Hypothalamus (tissue), 51 donors: ENCODE data around the gene GPRASP2.
A peak's percentile ranks its signal among the peaks of the same experiment; 100 is the strongest.
"Not testable (repeated sequence)": the region's sequence is repeated elsewhere in the genome, so short reads cannot be mapped to it uniquely, and the experiment has no call there.

Experiments used
- DNase-seq, 51 donors: peaks; one replicate each; lab custom pipeline; 2025; lab: John Stamatoyannopoulos, UW

The GPRASP2 gene

DNA sequence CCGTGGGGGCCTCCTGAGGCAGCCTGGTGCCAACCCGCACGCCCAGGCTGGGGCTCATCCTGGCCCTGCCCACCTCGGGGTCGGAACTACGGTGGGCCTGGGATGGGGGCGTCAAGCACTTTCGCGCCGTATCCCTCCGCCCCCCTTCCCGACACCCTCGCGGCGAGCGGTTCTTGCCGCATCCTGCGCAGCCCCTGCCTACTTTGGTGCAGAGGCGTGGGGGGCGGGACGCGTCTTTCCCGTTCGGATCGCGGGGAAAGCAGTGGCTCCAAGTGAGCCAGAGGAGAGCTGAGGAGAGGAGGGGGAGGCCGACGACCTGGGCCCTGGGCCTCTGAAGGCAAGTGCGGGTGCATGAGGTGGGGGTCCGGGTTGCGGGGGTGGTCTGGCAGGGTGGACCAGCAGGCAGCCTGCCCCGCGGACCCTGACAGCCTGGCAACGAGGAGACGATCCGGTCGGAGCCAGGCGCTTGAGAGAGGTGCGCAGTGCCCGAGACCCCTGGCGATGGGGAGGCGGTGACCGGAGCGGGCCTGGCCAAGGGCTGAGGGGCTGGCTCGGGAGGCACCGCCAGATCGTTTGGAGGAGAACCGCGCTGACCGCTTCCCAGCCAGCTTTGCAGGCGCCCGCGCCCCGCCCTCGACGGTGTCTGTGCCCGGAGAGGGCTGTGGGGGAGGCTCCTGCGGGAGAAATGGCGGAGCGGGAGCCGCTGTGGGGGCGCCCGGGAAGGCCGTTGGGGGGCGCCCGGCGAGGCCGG, at the start of gene GPRASP2:
GPRASP2 (plus strand) TSS at position 233 of the 751 bp plus-strand sequence. CDS start 2,422 bp downstream, outside the sequence.
- peak in 40 of 51 donors; percentile 1 to 51 (median 16) for DNase-seq

DNA sequence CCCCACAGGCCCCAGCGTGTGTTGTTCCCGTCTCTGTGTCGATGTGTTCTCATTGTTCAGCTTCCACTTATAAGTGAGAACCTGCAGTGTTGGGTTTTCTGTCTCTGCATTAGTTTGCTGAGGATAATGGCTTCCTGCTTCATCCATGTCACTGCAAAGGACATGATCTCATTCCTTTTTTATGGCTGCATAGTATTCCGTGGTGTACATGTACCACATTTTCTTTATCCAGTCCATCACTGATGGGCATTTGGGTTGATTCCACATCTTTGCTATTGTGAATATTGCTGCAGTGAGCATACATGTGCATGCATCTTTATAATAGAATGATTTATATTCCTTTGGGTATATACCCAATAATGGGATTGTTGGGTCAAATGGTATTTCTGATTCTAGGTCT, 48.4 kb upstream of the GPRASP2 start:
- DNase-seq, result not testable (repeated sequence)

DNA sequence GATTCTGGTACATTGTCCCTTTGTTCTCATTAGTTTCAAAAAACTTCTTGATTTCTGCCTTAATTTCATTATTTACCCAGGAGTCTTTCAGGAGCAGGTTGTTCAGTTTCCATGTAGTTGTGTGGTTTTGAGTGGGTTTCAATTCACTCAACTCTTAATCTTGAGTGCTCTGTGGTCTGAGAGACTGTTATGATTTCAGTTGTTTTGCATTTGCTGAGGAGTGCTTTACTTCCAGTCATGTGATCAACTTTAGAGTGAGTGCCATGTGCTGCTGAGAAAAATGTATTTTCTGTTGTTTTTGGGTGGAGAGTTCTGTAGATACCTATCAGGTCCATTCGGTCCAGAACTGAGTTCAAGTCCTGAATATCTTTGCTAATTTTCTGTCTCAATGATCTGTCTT, 45.2 kb upstream of the GPRASP2 start:
- DNase-seq, result not testable (repeated sequence)

DNA sequence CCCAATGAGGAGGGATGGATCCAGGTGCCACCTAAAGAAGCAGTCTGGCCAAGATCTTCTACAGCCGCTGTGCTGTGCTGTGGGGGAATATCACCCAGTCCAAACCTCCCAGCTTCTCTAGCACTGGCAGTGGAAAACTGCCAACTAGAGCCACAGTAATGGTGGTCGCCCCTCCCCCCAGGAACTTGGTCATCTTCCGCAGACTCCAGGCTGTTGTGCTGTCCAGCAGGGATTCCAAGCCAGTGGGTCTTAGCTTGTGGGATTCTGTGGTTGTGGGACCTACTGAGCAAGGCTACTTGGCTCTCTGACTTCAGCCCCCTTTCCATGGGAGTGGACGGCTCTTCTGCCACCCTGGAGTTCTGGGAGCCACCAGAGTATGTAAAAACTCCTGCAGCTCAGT, 42.7 kb upstream of the GPRASP2 start:
- no peak for DNase-seq

DNA sequence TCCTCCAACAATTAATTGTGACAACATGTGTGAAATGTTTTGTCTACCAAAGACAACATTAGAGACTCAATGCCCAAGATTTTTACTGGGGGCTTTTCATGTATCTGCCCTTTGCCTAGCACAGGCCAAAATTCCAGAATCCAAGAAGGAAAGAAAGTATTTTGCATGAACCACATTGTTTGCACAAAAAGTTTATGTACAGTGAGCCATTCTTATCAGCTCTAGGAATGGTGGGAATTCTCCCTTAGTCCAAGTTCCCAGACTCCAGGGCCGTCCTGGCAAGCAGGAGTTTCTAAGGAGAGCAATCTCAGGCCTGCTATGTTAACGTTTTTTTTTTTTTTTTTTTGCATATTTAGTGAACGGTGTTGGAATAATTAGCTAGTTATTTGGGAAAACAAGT, 39.4 kb upstream of the GPRASP2 start:
- DNase-seq, result no peak

DNA sequence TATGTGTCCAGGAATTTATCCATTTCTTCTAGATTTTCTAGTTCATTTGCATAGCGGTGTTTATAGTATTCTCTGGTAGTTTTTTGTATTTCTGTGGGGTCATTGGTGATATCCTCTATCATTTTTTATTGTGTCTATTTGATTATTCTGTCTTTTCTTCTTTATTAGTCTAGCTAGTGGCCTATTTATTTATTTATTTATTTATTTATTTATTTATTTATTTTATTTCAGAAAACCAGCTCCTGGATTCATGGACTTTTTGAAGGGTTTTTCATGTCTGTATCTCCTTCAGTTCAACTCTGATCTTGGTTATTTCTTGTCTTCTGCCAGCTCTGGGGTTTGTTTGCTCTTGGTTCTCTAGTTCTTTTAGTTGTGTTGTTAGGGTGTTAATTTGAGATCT, 34.8 kb upstream of the GPRASP2 start:
- DNase-seq, result not testable (repeated sequence)

DNA sequence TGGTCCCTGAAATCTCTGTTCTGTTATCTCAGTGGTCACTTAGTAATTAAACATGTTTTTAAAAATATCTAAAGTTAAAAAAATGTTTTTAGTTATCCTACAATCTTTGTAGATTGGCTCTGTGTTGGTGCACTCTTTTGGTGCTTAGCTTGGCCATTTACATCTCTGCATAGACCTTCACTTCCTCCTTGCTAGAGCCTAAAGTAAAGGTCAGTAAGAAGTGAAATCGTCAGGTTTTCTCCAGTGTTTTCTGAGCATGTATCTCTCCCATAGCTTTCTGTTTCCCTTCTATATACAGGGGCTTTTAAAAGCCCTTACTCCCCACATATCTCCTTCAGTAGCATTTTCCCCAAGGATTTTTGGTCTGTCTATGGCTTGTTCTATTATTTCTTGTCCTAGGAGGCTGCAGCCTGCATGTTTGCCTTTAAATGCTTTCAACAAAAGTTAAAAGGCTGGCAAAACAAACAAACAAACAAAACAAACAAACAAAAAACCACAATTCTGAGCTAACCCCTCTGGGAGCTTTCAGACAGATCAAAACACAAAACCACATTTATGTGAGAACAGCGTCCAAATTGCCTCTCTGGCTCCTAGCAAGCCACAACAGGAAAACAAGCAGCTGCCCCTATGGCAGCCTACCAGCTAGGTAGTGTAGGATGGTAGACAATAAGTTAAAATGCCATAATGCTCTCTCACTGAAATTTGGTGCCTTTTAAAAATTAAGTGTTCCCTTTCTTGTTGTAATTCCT, 27.3 kb upstream of the GPRASP2 start:
- no peak for DNase-seq

DNA sequence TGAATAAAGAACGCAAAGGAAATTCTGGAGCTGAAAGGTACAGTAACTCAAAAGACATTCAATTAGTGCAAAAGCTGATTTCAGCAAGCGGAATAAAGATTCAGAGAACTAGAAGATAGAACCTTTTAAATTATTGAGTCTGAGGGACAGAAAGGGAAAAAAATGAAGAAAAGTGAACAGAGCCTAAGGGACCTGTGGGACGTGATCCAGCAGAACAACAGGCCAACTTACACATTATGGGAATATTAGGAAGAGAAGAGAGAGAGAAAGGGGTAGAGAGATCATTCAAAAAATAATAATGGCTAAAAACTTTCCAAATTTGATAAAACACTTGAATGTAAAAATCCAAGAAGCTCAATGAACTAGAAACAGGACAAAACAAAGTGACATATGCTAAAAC, 17.5 kb upstream of the GPRASP2 start:
- no peak for DNase-seq

DNA sequence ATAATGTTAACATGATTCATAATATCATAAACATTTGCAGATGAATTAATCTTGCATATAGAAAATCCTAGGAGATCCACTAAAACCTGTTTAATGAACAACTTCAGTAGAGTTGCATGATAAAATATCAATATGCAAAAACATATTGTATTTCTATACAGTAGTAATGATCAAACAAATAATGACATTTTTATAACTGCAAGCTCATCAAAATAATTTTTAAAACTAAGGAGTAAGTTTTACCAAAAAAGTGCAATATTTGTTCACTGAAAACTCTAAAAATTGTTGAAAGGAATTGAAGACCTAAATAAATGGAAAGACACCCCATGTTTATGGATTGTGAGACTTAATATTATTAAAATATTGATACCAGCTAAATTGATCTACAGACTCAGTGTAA, 15.9 kb upstream of the GPRASP2 start:
- no peak for DNase-seq

DNA sequence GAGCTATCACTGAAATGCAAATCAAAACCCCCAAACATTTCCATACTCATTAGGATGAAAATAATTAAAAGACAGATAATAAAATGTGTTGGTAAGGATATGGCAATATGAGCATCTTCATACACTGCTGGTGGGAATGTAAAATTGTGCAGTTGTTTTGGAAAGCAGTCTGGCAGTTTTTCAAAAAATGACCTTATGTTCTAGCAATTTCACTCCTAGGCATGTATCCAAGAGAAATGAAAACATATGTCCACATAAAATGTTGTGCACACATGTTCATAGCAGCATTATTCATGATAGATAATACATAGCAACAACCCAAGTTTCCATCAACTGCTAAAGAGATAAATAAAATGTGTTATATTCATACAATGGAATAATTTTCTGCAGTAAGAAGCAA, 14.8 kb upstream of the GPRASP2 start:
- DNase-seq, result no peak

DNA sequence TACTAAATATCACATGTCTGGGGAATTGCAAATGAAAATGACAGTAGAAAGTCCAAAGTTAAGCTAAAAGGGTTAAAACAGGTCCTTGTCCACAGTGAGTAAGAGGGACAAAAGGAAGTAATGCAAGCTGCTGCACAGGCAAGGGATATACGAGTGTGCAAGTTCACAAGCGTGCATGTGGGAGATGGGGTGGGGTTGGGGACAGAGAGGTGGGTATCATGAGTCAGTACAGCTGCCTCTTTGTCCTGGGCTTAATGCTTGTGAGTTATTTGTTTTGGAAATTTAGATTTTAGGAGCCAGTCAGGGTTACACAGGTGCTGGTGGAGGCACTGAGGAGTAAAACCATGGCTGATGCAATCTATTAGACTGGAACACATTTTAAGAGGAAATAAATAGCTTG, 3.3 kb upstream of the GPRASP2 start:
- DNase-seq, result no peak

DNA sequence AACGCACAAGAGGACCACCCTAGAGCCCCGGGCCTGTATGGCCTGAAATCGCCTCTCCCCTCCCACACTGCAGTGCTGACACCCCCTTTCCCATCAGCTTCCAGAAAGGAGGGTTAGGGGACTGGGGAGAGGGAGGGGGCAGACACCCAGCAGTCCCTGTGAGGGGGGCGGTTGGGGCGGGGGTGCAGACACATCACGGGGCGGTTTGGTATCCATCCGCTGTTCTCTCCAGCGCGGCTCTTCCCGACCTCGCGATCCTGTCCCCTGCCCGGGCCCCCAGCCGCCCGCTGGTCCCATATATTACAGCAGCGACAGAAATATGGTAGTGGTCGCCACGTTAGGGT, 404 bp upstream of the GPRASP2 start:
- DNase-seq, result peak in 7 of 51 donors; percentile 2 to 45 (median 22)

DNA sequence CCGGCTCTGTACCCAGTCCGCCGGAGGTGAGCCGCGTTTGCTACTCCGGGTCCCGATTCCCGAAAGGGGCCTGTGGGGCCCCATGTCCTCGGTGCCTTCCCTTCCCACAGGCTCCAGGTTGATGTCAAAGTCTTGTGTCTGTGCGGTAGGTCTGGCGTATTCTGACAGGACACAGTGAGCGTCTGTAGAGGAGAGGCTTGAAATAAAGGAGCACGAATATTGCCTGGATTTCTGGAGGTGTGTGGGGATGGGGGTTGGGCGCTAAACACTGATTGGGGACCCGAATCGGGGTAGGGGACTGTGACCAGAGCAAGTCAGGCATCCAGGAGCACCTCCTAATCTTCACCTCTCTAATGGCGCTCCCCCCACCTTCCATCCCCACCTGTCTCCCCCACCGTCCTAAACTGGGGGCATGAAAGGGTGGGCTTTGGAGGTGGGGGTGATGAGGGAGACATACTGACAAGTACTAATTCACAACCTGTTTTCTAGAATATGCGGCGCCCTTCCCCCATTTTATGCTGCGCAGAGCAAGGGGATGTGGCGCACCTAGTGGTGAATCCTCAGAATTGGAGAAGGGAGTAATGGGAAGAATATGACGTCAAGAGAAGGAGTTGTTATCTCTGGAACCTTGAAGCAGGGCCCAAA, 855 bp downstream of the GPRASP2 start:
- peak in 48 of 51 donors; percentile 0 to 69 (median 25) for DNase-seq

DNA sequence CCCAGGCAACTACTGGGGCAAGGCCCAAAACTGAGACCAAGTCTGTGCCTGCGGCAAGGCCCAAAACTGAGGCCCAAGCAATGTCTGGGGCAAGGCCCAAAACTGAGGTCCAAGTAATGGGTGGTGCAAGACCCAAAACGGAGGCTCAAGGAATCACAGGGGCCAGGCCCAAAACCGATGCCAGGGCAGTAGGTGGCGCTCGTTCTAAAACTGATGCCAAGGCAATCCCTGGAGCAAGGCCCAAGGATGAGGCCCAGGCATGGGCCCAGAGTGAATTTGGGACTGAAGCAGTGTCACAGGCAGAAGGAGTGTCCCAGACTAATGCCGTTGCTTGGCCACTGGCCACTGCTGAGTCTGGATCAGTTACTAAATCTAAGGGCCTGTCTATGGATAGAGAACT, 2.7 kb downstream of the GPRASP2 start:
- DNase-seq, result no peak

DNA sequence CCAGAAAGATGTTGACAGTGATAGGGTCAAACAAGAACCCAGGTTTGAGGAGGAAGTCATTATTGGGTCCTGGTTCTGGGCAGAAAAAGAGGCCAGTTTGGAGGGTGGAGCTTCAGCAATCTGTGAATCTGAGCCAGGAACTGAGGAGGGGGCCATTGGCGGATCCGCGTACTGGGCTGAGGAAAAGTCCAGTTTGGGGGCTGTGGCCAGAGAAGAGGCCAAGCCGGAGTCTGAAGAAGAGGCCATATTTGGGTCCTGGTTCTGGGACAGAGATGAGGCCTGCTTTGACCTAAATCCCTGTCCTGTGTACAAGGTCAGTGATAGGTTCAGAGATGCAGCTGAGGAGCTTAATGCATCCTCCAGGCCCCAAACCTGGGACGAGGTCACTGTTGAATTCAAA, 3.7 kb downstream of the GPRASP2 start:
- DNase-seq, result no peak

DNA sequence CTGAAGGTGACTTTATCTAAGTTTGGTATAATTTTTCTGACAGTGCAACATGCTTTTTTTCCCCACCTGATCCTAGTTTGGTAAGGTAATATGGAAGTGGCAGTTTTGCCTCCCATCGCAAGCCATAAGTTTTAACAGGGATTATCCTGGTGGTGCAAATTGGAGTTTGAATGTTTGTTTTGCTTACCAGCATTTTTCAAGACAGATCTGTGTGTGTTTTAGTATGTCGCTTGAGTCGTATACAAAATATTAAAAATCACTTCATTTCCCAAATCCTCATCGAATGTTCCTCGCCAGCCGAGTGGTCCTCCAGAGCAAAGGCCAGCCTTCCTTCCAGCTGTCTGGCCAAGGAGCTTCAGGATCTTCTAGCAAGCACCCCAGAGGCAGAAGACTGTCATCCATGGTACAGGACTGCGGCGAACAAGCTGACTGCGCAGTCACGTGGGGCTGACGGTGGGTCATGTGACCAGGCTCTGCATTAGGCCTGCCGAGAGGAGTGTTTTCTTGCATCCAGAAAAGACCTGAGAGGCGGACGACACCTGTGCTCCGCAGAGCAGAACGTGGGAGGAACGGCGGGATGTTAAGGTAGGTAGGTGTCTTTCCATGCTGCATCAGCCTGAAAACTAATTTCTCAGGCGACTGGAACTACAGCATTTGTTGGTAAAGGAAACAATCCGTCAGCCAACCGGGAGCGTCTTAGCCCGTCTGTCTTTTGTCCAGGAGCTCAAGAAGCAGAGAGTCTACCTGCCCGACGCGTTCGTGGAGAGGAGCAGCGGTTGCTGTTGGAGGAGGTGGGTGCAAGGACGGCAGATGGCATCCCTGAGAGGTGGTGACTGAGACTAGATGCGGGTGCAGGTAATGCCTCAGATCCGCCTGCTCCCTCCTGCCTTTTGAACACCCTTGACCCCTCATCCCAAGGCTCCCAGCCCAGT, 8.3 kb downstream of the GPRASP2 start, which contains the start of gene GPRASP3:
GPRASP3 (plus strand) TSS at position 507 of the 932 bp plus-strand sequence. CDS start 28,253 bp downstream, outside the sequence.
- peak; percentile 7 to 85 (median 59) for DNase-seq

DNA sequence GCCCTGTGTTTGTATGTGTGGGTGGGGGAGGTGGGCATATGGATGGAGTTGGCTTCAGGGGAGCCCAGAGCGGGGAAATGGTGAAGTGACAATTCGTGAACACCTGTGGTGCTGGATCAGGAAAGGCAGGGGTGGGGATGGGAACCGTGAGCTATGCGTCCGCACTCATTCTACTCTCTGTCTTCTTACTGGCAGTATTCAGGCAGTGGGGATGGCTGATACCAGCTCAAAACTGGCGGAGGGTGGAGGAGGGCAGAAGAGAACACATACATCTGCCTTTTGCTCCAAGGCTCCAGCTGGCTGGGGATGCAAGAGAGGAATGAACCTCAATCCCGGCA, 8.9 kb downstream of the GPRASP2 start:
- not testable (repeated sequence) for DNase-seq

DNA sequence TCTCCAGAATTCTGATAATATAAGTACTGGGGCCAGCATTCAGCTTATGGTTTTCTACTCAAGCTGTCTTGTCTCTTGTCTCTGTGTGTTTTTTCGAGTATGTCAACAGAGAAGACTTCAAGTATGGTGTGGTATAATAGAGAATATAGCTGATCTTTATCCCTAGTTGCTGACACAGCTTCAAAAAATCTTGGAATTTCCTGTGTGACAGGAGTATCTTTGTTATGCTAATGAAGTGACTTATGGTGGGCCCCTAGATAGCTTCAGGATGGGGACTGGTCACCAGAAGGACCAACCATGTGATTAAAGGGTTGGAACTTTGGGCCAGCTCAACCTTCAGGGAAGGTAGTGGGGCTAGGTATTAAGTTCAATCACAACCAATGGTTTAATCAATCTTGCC, 11.2 kb downstream of the GPRASP2 start:
- DNase-seq, result no peak

DNA sequence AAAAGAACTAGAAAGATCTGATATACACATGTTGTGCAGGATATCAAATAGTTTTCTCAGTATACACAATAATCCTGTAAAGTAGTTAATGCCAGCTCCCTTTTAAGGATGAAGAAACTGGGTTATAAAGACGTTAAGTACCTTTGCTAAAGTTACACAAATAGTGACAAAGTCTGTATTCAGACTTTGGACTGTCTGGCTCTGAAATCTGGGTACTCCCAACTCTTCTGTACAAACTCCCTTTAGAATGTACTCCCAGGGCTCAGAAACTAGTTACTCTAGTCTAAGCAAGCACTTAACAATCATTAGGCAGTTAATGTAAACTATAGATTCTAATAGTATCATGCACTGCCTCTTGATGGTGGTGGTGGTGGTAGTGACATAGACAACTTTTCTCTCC, 15.5 kb downstream of the GPRASP2 start:
- no peak for DNase-seq

DNA sequence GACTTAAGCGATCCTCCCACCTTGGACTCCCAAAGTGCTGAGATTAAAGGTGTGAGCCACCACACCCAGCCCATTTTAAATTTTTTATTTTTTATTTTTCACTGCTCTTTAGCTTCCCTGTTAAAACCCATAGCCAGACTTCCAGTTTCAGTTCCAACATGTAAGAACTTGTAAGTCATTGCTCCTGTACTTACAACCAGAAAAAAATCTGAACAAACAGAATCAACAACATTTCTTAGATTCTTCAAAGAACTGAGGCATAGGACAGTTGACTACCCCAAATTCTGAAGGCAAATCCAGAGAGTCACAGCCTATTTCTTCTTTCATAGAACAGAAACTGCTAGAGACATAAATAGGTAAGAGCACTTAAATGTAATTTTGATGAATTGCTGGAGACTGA, 16.4 kb downstream of the GPRASP2 start:
- no peak for DNase-seq

DNA sequence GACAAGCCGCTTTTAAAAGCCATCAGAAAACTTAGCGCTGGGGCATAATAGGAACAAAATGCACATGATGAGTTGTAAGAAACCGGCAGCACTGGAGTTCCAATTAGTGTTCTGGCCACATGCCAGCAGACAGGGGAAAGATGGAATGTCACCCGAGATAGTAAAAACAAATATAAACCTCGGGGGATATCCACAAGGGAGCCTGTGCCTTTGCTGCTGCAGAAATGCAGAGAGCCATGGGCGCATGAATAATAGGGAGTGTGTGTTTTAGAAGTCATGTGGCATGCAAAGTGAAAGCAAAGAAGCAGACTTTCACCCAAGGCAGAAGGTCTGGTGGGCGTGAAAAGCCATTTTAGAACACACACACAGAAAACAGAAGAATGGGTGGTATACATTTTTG, 27.4 kb downstream of the GPRASP2 start:
- no peak for DNase-seq
